NCI-H2196 (cell line): ENCODE measurements around the gene KDM2A.
A peak's percentile ranks its signal among the peaks of the same experiment; 100 is the strongest.

Experiments
- DNase-seq: peaks from one replicate; lab custom pipeline; 2025; ENCODE audit not compliant: unreplicated experiment; lab: John Stamatoyannopoulos, UW

KDM2A gene

GRCh38 chr11:67118801-67119584 is at the start of gene KDM2A:
Gene KDM2A (plus strand): TSS chr11:67119263. CDS start chr11:67121317, 2,054 bp downstream.
- peak; percentile 99 for DNase-seq

GRCh38 chr11:67071420-67072284 is 47.4 kb upstream of the KDM2A start:
- peak; percentile 30 for DNase-seq

- DNase-seq = no peak
Measured at GRCh38 chr11:67072295-67072694, 46.8 kb upstream of the KDM2A start.

- DNase-seq = no peak
Measured at GRCh38 chr11:67073908-67074307, 45.2 kb upstream of the KDM2A start.

- no peak for DNase-seq
Measured at GRCh38 chr11:67076202-67076601, 42.9 kb upstream of the KDM2A start.

- DNase-seq = no peak
Measured at GRCh38 chr11:67079065-67079705, 39.9 kb upstream of the KDM2A start.

- DNase-seq = no peak
Measured at GRCh38 chr11:67082071-67082791, 36.8 kb upstream of the KDM2A start.

- no peak for DNase-seq
Measured at GRCh38 chr11:67083786-67084366, 35.2 kb upstream of the KDM2A start.

- DNase-seq = no peak
Measured at GRCh38 chr11:67085617-67086016, 33.4 kb upstream of the KDM2A start.

GRCh38 chr11:67090717-67091116 is 28.3 kb upstream of the KDM2A start:
- no peak for DNase-seq

GRCh38 chr11:67095214-67095507 is 23.9 kb upstream of the KDM2A start:
- no peak for DNase-seq

- DNase-seq = no peak
Measured at GRCh38 chr11:67098799-67099429, 20.1 kb upstream of the KDM2A start.

GRCh38 chr11:67099831-67100324 is 19.2 kb upstream of the KDM2A start:
- no peak for DNase-seq

- DNase-seq = no peak
Measured at GRCh38 chr11:67102664-67103063, 16.4 kb upstream of the KDM2A start.

GRCh38 chr11:67105964-67106363 is 13.1 kb upstream of the KDM2A start:
- DNase-seq = no peak

GRCh38 chr11:67111261-67111660 is 7.8 kb upstream of the KDM2A start:
- no peak for DNase-seq

- no peak for DNase-seq
Measured at GRCh38 chr11:67113231-67113721, 5.8 kb upstream of the KDM2A start.

- DNase-seq = no peak
Measured at GRCh38 chr11:67114275-67114896, 4.7 kb upstream of the KDM2A start.

- DNase-seq = no peak
Measured at GRCh38 chr11:67116758-67117105, 2.3 kb upstream of the KDM2A start.

GRCh38 chr11:67117176-67117575 is 1.9 kb upstream of the KDM2A start:
- DNase-seq = no peak
